CD4-positive, alpha-beta memory T cell (primary cell): Measurements from ENCODE around the gene DYNC1I1. TPM values are rescaled to one million over a fixed set of nuclear protein-coding genes. Genes with fewer than 3 reads are reported as not detected.

ENCODE experiments used
- CTCF ChIA-PET: fragments of 350-600 bp; sonication (Branson Sonifier 250); formaldehyde crosslinking; loops from one replicate; lab custom pipeline; 2021; ENCODE audit warnings: inconsistent platforms; ENCODE audit not compliant: partially characterized antibody; lab: Charles Lee
- POLR2A ChIA-PET: fragments of 350-600 bp; sonication (Branson Sonifier 250); formaldehyde crosslinking; loops from one replicate; lab custom pipeline; 2021; ENCODE audit not compliant: partially characterized antibody; lab: Charles Lee
- DNase-seq, 5 donors: peaks; one replicate each; pipeline versions ENCODE4 v3.0.0 to v3.0.0-alpha.2; 2020 to 2022; ENCODE audit warnings: mixed read lengths in 1 of 5
- H3K27ac ChIP-seq: one replicate; pipeline ENCODE4 v1.7.0; 2013; ENCODE audit warnings: low read depth, low read length
- H3K27me3 ChIP-seq: 2 replicates; pipeline ENCODE4 v1.7.0; 2013; ENCODE audit warnings: mild to moderate bottlenecking, low read length, moderate library complexity; ENCODE audit not compliant: insufficient read depth
- H3K36me3 ChIP-seq: 2 replicates; pipeline ENCODE4 v1.7.0; 2013; ENCODE audit warnings: mild to moderate bottlenecking, low read length, moderate library complexity; ENCODE audit not compliant: insufficient read depth
- H3K4me1 ChIP-seq: 2 replicates; pipeline ENCODE4 v1.7.0; 2013; ENCODE audit warnings: mild to moderate bottlenecking, low read length, moderate library complexity; ENCODE audit not compliant: insufficient read depth
- H3K4me3 ChIP-seq, 2 donors: one replicate each; pipeline ENCODE4 v1.7.0; 2013; ENCODE audit warnings: low read length in 2 of 2, mild to moderate bottlenecking in 1 of 2
- H3K9me3 ChIP-seq, 2 donors: one replicate each; pipeline ENCODE4 v1.7.0; 2013; ENCODE audit warnings: low read length in 2 of 2, control low read depth in 1 of 2; ENCODE audit not compliant: control insufficient read depth in 1 of 2
- H3K27ac Mint-ChIP-seq, 7 donors: one replicate each; pipeline ENCODE4 v1.8.0; 2020 to 2021; ENCODE audit warnings: mixed read lengths in 7 of 7, mild to moderate bottlenecking in 6 of 7, inconsistent platforms in 3 of 7, moderate library complexity in 3 of 7
- H3K27me3 Mint-ChIP-seq, 2 donors: one replicate each; pipeline ENCODE4 v1.8.0; 2020 to 2021; ENCODE audit warnings: mixed read lengths in 2 of 2
- H3K36me3 Mint-ChIP-seq, 2 donors: one replicate each; pipeline ENCODE4 v1.8.0; 2020 to 2021; ENCODE audit warnings: mixed read lengths in 2 of 2, inconsistent platforms in 1 of 2, mild to moderate bottlenecking in 1 of 2
- H3K4me1 Mint-ChIP-seq, 4 donors: one replicate each; pipeline ENCODE4 v1.8.0; 2020 to 2021; ENCODE audit warnings: mixed read lengths in 4 of 4, mild to moderate bottlenecking in 1 of 4
- H3K4me3 Mint-ChIP-seq, 8 donors: one replicate each; pipeline ENCODE4 v1.8.0; 2020 to 2021; ENCODE audit warnings: mixed read lengths in 8 of 8, mild to moderate bottlenecking in 7 of 8, moderate library complexity in 6 of 8, inconsistent platforms in 3 of 8
- H3K9me3 Mint-ChIP-seq, 8 donors: one replicate each; pipeline ENCODE4 v1.8.0; 2020 to 2021; ENCODE audit warnings: mixed read lengths in 8 of 8, mild to moderate bottlenecking in 5 of 8, inconsistent platforms in 3 of 8, moderate library complexity in 1 of 8
- intact Hi-C: fragments of 100-400 bp; cut with micrococcal nuclease; formaldehyde crosslinking; loops from one replicate; pipeline ENCODE4 v1.15.1; 2023
- polyA plus RNA-seq, 2 donors: library from polyadenylated mRNA; unstranded; fragments of 300-500 nt; fragmentation: Illumina TruSeq; gene quantifications; one replicate each; pipeline ENCODE4 v1.2.3, GENCODE V29; 2021
- total RNA-seq, 2 experiments: library from RNA; stranded (reverse); gene quantifications; one replicate each; pipeline ENCODE4 v1.2.3, GENCODE V29; 2021

DYNC1I1 gene
- total and polyA plus RNA-seq, 4 experiments from 2014 or later = 0.33 TPM; not detected in 3

DNA sequence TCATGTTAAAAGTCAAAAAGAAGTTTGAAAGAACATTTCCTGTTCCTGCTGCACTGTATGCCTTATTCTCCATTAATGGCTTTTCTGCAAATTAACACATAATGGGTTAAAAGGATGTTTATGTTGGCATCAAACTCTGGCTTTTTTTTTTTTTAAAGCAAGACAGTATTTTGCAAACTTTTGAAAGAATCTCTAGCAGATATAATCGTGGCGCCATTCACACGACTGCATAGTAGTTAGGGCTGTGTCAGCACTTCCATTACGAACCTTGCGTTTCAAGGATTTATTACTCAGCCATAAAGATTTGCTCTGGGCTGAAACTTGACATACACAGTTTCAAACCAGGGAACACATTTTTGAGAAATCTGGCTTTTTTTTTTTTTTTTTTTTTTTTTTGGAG is 207.8 kb downstream of the DYNC1I1 start:
- Mint-ChIP-seq H3K4me1 (no peaks in the 10 kb centered on the region), H3K27ac (no peak overlapping the region), H3K27me3 (peaks cover 2 to 10% of the 10 kb centered on the region in 2 donors), H3K4me3 (no peak overlapping the region), H3K9me3 (no peaks in the 10 kb centered on the region), H3K36me3 (no peaks in the 10 kb centered on the region)
- no peak for DNase-seq
- Histone ChIP-seq H3K27me3 (no peaks in the 10 kb centered on the region), H3K4me3 (no peak overlapping the region), H3K4me1 (no peaks in the 10 kb centered on the region), H3K36me3 (no peaks in the 10 kb centered on the region), H3K9me3 (no peaks in the 10 kb centered on the region), H3K27ac (no peak overlapping the region)
- POLR2A ChIA-PET = no interaction called here
- intact Hi-C loops = no loop called here
- CTCF ChIA-PET = no interaction called here

DNA sequence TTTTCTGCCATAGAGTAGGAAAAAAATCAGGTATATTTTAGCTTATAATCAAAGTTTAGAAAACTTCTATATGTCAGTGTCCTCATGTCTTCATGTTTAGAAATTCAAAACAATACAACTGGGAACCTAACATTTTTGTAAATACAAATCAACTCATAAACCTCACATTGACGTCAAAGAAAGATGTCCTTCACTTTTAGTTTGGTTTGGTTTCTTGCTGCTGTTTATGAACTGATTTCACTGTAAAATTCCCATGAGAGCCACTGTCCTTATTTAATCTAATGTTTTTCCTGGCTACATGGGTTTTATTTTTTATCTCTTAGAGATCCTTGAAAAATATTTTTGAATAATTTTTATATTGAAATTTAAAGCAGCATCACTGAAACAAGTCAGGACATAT is 208.4 kb downstream of the DYNC1I1 start:
- CTCF ChIA-PET = no interaction called here
- H3K4me3 ChIP-seq = no peak overlapping the region
- Mint-ChIP-seq H3K9me3 (peaks cover 0 to under 1% (median 0%) of the 10 kb centered on the region in 8 donors), H3K4me3 (no peak overlapping the region), H3K4me1 (no peaks in the 10 kb centered on the region), H3K27me3 (peaks cover 4 to 7% of the 10 kb centered on the region in 2 donors), H3K36me3 (no peaks in the 10 kb centered on the region), H3K27ac (no peak overlapping the region)
- H3K27me3 ChIP-seq = no peaks in the 10 kb centered on the region
- H3K4me1 ChIP-seq = no peaks in the 10 kb centered on the region
- intact Hi-C loops = no loop called here
- DNase-seq = no peak
- no peak overlapping the region for H3K27ac ChIP-seq
- H3K9me3 ChIP-seq = no peaks in the 10 kb centered on the region
- no peaks in the 10 kb centered on the region for H3K36me3 ChIP-seq
- POLR2A ChIA-PET = no interaction called here

DNA sequence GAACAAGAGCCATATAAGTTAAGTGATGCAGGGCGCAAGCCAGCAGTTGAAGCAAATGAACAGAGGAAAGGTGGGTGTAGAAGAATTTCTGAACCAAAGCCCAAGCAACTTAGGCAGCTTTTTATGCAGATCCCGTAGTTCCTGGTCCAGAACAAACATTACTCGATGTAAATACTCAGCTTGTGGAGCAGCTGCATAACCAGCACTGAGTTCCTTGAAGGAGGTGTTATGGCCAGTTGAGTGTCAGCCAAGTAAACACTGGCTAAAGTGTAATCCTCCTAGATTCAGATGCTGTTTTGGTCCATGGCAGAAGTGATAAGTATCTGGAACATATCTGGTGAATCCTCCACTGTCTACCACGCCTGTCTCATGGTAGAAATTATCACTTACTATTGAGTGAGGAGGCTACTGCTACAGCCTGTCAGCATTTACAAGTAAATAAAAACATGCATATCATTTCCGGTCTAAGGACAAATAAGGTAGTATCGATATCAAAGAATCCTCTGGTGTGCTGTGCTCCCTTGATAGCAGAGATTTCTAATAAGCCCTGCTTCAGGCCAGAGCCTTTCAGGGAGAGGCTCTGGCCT is 213.9 kb downstream of the DYNC1I1 start:
- Mint-ChIP-seq H3K4me1 (no peaks in the 10 kb centered on the region), H3K36me3 (no peaks in the 10 kb centered on the region), H3K4me3 (no peak overlapping the region), H3K27ac (no peak overlapping the region), H3K27me3 (peaks cover 8 to 12% of the 10 kb centered on the region in 2 donors), H3K9me3 (peaks cover 0 to 2% (median 0%) of the 10 kb centered on the region in 8 donors)
- ChIA-PET CTCF (no interaction called here), POLR2A (no interaction called here)
- no peak overlapping the region for H3K27ac ChIP-seq
- H3K9me3 ChIP-seq = no peaks in the 10 kb centered on the region
- no peak for DNase-seq
- H3K27me3 ChIP-seq = no peaks in the 10 kb centered on the region
- no peaks in the 10 kb centered on the region for H3K4me1 ChIP-seq
- no peaks in the 10 kb centered on the region for H3K36me3 ChIP-seq
- intact Hi-C loops = no loop called here
- no peak overlapping the region for H3K4me3 ChIP-seq

DNA sequence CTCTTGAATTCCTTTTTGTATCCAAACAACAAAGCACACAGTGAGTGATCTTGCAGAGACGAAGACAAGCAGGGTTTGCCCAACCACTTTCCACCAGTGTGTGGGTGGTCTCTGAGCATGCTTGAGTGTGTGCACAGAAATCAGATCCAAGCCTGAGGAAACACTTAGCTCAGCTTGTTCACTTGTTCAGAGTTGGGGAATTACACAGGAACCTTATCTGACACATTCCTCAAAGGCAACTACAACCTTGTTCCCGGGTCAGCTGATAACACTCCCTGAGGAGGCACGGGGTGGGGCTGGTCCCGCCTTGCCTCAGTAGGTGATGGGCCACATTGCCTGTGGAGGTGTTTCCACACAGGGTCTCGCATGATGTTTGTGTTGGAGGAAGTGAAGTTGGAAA is 216.9 kb downstream of the DYNC1I1 start:
- Histone ChIP-seq H3K36me3 (no peaks in the 10 kb centered on the region), H3K27me3 (no peaks in the 10 kb centered on the region), H3K27ac (no peak overlapping the region), H3K9me3 (no peaks in the 10 kb centered on the region), H3K4me3 (no peak overlapping the region), H3K4me1 (no peaks in the 10 kb centered on the region)
- DNase-seq = no peak
- H3K27me3 Mint-ChIP-seq = peaks cover 10 to 12% of the 10 kb centered on the region in 2 donors
- no peaks in the 10 kb centered on the region for H3K4me1 Mint-ChIP-seq
- no peak overlapping the region for H3K4me3 Mint-ChIP-seq
- intact Hi-C loops = no loop called here
- ChIA-PET CTCF (interaction anchor here (0.8 kb wide), 1 partner anchor 74 kb away, joined by 3 read pairs; no protein-coding TSS in a partner anchor), POLR2A (no interaction called here)
- H3K9me3 Mint-ChIP-seq = peaks cover 0 to 2% (median 0%) of the 10 kb centered on the region in 8 donors
- H3K27ac Mint-ChIP-seq = no peak overlapping the region
- no peaks in the 10 kb centered on the region for H3K36me3 Mint-ChIP-seq

DNA sequence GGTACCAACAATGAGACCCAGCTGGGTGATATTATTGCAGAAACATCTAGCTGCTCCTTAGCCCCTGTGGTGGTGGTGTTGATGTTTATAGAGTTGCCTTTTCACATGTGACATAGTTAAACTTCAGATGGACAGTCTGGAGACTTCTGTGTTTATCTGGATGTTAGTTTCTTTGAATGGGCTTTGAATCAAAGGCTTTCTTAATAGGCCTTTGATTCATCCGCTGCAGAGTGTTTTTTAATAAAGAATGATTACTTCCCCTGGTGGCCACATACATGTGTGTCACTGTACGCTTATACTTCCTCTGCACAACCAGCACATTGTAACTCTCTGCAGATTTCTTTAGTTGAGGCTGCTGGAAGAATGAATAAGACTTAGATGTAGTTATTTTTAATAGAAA is 221.0 kb downstream of the DYNC1I1 start:
- CTCF ChIA-PET = no interaction called here
- Mint-ChIP-seq H3K27ac (no peak overlapping the region), H3K4me1 (no peaks in the 10 kb centered on the region), H3K27me3 (peaks cover 5% of the 10 kb centered on the region in 2 donors), H3K4me3 (no peak overlapping the region), H3K9me3 (no peaks in the 10 kb centered on the region), H3K36me3 (no peaks in the 10 kb centered on the region)
- intact Hi-C loops = no loop called here
- POLR2A ChIA-PET = no interaction called here
- no peak overlapping the region for H3K4me3 ChIP-seq
- no peaks in the 10 kb centered on the region for H3K4me1 ChIP-seq
- no peaks in the 10 kb centered on the region for H3K9me3 ChIP-seq
- H3K27ac ChIP-seq = no peak overlapping the region
- no peaks in the 10 kb centered on the region for H3K27me3 ChIP-seq
- no peak for DNase-seq
- H3K36me3 ChIP-seq = no peaks in the 10 kb centered on the region

DNA sequence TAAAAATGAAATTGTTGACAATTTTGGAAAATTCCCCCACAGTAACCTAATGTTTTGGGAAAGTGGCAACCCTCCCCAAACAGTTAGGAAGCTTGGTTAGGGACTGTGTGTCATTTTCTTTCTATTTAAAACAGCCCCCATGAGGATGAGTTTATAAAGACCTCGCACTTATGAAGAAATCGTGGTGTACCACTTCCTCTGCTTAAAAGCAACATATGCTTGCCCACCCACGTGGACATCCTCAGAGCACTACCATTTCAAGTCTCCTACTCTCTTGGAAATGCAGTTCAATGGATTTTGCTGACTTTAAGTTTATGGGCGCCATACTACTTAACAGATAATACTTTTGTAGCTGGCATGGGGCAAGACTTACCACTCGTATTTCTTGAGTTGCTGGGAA is 223.8 kb downstream of the DYNC1I1 start:
- POLR2A ChIA-PET = no interaction called here
- intact Hi-C loops = loop anchor here (2.0 kb wide), 1 partner anchor 135 kb away; no protein-coding TSS in a partner anchor
- H3K27ac Mint-ChIP-seq = no peak overlapping the region

DNA sequence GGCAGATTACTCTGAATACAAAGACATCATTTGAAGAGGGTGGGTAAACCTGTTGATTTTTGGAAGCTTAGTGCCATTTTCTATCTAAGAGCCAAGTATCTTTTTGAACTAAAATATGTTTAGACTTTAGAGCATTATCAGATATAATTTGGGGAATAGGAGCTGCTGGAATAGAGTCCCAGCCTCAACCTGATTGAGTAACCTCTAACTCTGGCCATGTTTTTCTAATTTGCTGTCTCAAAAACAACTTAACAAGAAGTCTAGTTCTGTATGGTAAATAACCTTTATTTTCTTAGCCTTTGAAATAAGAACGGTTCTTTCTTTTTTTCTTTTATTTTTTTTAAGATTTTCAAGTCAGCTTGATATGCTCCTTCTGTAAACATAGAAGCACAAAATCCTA is 224.5 kb downstream of the DYNC1I1 start:
- H3K4me3 Mint-ChIP-seq = no peak overlapping the region
- no peaks in the 10 kb centered on the region for H3K4me1 ChIP-seq

More for the DNA sequence above, 223.8 kb downstream of the DYNC1I1 start:
- Mint-ChIP-seq H3K27me3 (peaks cover 2% of the 10 kb centered on the region in 2 donors), H3K36me3 (no peaks in the 10 kb centered on the region), H3K9me3 (no peaks in the 10 kb centered on the region), H3K4me3 (no peak overlapping the region), H3K4me1 (no peaks in the 10 kb centered on the region)
- Histone ChIP-seq H3K4me1 (no peaks in the 10 kb centered on the region), H3K9me3 (no peaks in the 10 kb centered on the region), H3K4me3 (no peak overlapping the region), H3K36me3 (no peaks in the 10 kb centered on the region), H3K27ac (no peak overlapping the region), H3K27me3 (no peaks in the 10 kb centered on the region)
- CTCF ChIA-PET = no interaction called here
- no peak for DNase-seq

More for the DNA sequence above, 224.5 kb downstream of the DYNC1I1 start:
- no peaks in the 10 kb centered on the region for H3K9me3 ChIP-seq
- intact Hi-C loops = loop anchor here (2.0 kb wide), 1 partner anchor 134 kb away; no protein-coding TSS in a partner anchor
- Mint-ChIP-seq H3K4me1 (no peaks in the 10 kb centered on the region), H3K9me3 (no peaks in the 10 kb centered on the region), H3K27ac (no peak overlapping the region), H3K36me3 (no peaks in the 10 kb centered on the region), H3K27me3 (peaks cover 2% of the 10 kb centered on the region in 2 donors)
- ChIA-PET CTCF (no interaction called here), POLR2A (no interaction called here)
- no peak for DNase-seq
- H3K4me3 ChIP-seq = no peak overlapping the region
- no peaks in the 10 kb centered on the region for H3K27me3 ChIP-seq
- no peaks in the 10 kb centered on the region for H3K36me3 ChIP-seq
- H3K27ac ChIP-seq = no peak overlapping the region
